Ramos (cell line): ENCODE measurements around the gene PTHLH.

ENCODE experiments used
- in situ Hi-C: fragments of 300-500 bp; cut with MboI; formaldehyde crosslinking; loops from one replicate; pipeline ENCODE4 v1.14.3; 2022; ENCODE audit warnings: low sequenced_read_pairs; ENCODE audit not compliant: unreplicated experiment

PTHLH gene

DNA sequence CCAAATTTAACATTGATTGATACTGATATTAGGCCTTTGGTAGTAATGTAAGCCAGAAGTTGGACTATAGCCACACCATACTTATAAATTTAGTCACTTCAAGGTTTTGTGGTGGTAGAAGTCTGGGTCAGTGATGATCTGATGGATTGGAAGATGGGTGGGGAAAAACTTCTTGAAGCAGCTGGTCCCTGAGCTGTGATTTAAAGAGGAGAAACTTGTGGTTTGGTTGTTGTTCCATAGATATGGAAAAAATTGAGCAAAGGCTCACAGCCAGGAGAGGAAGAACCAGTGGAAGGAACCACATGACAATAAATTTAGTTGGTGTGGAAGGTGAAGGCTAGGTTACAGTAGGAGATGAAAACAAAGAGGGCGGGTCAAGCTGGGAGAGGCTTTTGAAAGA, 26.1 kb downstream of the PTHLH start:
- in situ Hi-C loops, result loop anchor here (10.0 kb wide), 1 partner anchor 212 kb away; no protein-coding TSS in a partner anchor

GRCh38 chr12:27940756-27941402, 31.7 kb downstream of the PTHLH start:
- in situ Hi-C loops, result loop anchor here (10.0 kb wide), 1 partner anchor 206 kb away; no protein-coding TSS in a partner anchor

DNA sequence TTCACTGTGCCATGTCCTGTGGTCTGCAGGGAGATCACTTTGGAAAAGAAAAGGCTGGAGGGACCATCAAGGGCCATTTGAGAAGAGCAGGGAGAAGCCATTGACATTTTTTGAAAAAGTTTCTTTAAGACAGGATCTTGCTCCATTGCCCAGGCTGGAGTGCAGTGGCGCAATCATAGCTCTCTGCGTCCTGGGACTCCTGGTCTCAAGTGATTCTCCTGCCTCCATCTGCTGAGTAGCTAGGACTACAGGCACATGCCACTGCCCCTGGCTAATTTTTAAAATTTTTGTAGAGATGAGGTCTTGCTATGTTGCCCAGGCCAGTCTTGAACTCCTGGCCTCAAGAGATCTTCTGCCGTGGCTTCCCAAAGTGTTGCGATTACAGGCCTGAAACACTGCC, 32.3 kb downstream of the PTHLH start:
- in situ Hi-C loops, result loop anchor here (10.0 kb wide), 1 partner anchor 205 kb away; no protein-coding TSS in a partner anchor

- in situ Hi-C loops, result no loop called here
Observed at GRCh38 chr12:27937768-27938167, 34.8 kb downstream of the PTHLH start.

- in situ Hi-C loops, result no loop called here
Observed at GRCh38 chr12:27936196-27936595, 36.3 kb downstream of the PTHLH start.

DNA sequence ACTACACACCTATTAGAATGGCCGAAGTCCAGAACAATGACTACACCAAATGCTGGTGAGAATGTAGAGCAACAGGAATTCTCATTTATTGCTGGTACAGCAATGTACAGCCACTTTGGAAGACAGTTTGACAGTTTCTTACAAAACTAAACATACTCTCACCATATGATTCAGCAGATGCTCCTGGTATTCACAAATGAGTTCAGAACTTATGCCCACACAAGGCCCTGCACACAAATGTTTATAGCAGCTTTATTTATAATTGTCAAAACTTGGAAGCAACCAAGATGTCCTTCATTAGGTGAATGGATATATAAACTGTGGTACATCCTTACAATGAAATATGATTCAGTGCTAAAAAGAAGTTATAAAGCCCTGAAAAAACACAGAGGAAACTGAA, 38.3 kb downstream of the PTHLH start:
- in situ Hi-C loops, result no loop called here

- in situ Hi-C loops, result no loop called here
Observed at GRCh38 chr12:27931390-27931789, 41.1 kb downstream of the PTHLH start.

- in situ Hi-C loops, result no loop called here
Observed at GRCh38 chr12:27927347-27927746, 45.2 kb downstream of the PTHLH start.

DNA sequence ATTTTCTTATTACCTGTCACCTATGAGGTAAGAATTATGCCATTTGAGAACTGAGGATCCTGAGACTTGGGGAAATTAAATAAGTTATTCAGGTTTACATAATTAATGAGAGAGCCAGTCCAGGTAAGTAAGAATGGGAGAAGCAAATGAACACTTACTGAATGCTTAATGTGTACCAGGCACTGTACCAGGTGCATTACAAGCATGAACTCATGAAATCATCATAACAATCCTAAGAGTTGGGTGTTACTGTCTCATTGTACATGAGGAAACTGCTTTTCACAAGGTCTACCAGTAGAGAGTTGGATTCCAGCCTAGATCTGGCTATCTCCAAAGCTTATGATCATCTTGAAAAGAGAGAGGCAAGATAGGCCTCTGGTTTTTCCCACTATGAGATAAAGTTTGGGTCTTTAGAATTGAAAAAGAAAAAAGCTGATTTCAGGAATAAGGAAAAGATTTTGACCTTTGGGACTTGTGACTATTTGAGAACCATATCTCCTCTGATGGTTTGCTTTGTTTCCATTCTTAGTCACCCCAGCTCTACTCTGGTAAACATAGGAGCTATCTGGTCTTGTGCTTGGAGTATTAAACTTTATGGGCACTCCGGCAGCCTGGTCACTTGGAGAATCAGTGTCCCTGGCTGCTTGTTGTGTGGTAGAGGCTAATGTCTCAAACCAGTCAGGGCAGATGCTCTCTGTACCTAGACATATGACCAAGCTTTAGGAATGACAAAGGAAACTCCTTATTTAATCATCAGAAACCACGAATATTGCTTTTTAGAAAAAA, 48.0 kb downstream of the PTHLH start:
- in situ Hi-C loops, result no loop called here

- in situ Hi-C loops, result no loop called here
Observed at GRCh38 chr12:27922531-27923139, 49.9 kb downstream of the PTHLH start.

GRCh38 chr12:27919671-27920235, 52.8 kb downstream of the PTHLH start:
- in situ Hi-C loops, result no loop called here

GRCh38 chr12:27915536-27915935, 57.0 kb downstream of the PTHLH start:
- in situ Hi-C loops, result no loop called here

DNA sequence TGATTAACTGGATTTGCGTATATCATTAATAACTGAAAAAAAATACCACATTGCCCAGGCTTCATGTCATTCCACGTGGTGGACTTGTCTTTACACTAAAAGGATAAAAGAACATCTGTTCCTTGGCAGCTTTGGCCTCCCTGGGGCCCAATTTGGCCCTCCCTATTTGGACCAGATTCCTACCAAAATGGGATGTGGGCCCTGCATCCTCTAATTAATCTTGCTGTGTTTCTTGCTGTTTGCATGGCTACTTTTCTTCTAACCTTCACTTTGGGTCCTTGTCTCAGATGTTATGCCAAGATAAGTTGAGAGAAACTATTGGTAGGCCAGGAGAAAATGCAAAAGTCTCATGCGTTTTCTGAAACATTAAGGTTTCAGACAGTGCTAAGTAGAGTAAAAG, 57.5 kb downstream of the PTHLH start:
- in situ Hi-C loops, result no loop called here

GRCh38 chr12:27913999-27914614, 58.4 kb downstream of the PTHLH start:
- in situ Hi-C loops, result no loop called here

GRCh38 chr12:27911397-27911796, 61.1 kb downstream of the PTHLH start:
- in situ Hi-C loops, result no loop called here
